BJ (cell line): Measurements from ENCODE around the gene CAPN8. TPM values are rescaled to one million over a fixed set of nuclear protein-coding genes. Genes with fewer than 3 reads are reported as not detected.

Experiments used
- CTCF ChIA-PET: fragments of 350-600 bp; formaldehyde crosslinking; extraction: SDS; loops from one replicate; lab custom pipeline; 2021; ENCODE audit warnings: antibody characterized with exemption, inconsistent platforms; lab: Yijun Ruan, JAX
- POLR2A ChIA-PET: fragments of 300-600 bp; sonication (Branson Sonifier 250); formaldehyde crosslinking; extraction: SDS; loops from one replicate; lab custom pipeline; 2021; ENCODE audit warnings: antibody characterized with exemption; lab: Charles Lee
- DNase-seq: peaks from one replicate; pipeline ENCODE4 v3.0.0-alpha.2; 2011; ENCODE audit warnings: low read depth
- H3K27me3 ChIP-seq: 2 replicates; pipeline ENCODE4 v1.6.0; 2011; ENCODE audit warnings: low read length; ENCODE audit not compliant: control insufficient read depth, insufficient read depth
- H3K36me3 ChIP-seq: 2 replicates; pipeline ENCODE4 v1.5.1; 2011; ENCODE audit warnings: low read length; ENCODE audit not compliant: control insufficient read depth, insufficient read depth
- H3K4me3 ChIP-seq: 2 replicates; pipeline ENCODE4 v1.5.1; 2011; ENCODE audit warnings: low read depth, mild to moderate bottlenecking, control low read depth, low read length
- CTCF ChIP-seq: IDR thresholded peaks from 2 replicates; pipeline ENCODE4 v1.5.1; 2011; ENCODE audit warnings: low read depth, mild to moderate bottlenecking, control low read depth, inconsistent platforms, low read length, moderate library complexity; ENCODE audit not compliant: insufficient read depth
- polyA plus RNA-seq: library from polyadenylated mRNA; depleted of rRNA; stranded (reverse); fragments of >200 nt; gene quantifications from 2 replicates; pipeline ENCODE4 v1.2.3, GENCODE V29; 2011

Gene CAPN8
- polyA plus RNA-seq, 1 experiment, result not detected

DNA sequence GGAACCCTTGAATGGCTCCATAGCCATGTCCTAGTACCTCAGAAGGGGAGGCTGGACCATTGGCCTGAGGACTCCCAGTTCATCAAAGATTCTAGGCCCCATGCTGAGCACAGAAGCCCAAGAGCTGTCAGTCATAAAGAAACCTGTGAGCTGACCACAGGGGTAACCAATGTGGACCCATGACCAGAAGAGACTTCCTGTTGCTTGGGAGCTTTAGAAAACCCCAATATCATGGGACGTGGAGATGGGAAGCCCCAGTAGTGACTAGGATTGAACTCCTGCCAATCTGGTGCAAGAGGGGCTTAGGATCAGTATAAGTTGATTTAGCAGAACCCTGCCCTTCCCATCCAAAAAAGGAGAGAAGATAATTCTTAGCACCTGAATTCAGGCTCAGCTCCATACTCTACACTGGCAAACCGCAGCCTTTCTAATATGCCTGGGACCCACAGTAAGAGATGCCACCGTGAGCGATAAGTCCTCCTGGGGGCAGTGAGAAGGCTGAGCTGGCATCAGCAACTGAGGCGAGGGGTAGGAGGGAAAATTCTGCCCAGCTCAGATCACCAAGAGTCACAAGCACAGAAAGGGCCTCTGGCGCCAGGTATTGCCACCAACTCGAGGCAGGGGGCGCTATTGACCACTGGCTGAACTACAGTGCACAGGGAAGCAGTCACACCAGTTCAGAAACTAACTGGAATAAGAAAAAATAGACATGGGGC, 108.9 kb downstream of the CAPN8 start:
- Histone ChIP-seq H3K36me3 (no peaks in the 10 kb centered on the region), H3K4me3 (no peak overlapping the region), H3K27me3 (no peaks in the 10 kb centered on the region)
- DNase-seq, result no peak
- ChIA-PET POLR2A (no interaction called here), CTCF (interaction anchor here (0.6 to 2.4 kb wide), 8 partner anchors 11 to 1444 kb away, joined by 3 to 21 read pairs (median 3); no protein-coding TSS in a partner anchor)
- TF ChIP-seq CTCF, result peak; percentile 46; the same call in 1 of the 2 replicates

DNA sequence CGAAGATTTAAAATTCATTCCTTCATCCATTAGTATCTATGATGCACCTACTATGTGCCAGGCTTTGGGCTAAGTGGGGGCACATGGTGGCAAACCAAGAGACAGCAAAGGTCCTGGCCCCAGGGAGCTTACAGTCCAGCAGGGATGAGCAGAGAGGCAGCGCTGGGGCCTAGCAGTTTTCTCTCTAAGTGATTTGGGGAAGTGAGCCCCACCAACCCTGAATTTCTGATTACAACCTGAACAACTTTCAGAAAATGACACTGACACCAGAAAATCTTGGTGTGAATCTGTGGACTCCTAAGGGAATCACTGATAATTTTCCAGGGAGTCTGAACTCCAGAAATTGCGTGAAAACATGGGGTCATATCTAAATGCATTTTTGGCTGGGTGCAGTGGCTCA, 111.5 kb downstream of the CAPN8 start:
- H3K36me3 ChIP-seq, result no peaks in the 10 kb centered on the region
- POLR2A ChIA-PET, result no interaction called here

DNA sequence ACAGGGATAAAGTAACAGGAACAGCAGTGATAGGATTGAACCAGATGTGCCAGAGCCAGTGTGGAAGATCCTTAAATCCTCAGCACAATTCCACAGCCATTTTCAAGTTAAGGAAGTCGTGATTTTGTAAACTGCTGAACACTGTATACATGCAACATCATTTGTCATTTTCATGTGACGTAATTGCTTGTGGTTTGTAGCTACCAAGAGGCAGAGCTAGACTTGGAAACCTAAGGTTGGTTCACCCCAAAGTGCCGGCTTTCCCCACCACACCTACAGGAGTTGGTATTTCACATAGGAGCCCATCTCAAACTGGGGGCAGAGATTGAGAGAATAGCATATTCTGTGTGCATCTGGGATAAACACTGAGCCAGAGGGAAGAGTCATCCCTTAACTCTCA, 113.9 kb downstream of the CAPN8 start:
- ChIA-PET POLR2A (interaction anchor here (0.7 kb wide), 1 partner anchor 70 kb away, joined by 5 read pairs; no protein-coding TSS in a partner anchor), CTCF (no interaction called here)
- TF ChIP-seq CTCF, result no peak
- Histone ChIP-seq H3K36me3 (no peaks in the 10 kb centered on the region), H3K4me3 (no peak overlapping the region), H3K27me3 (no peaks in the 10 kb centered on the region; the same call in 1 of the 2 replicates)
- no peak for DNase-seq

More for the DNA sequence above, 111.5 kb downstream of the CAPN8 start:
- no peak for DNase-seq
- Histone ChIP-seq H3K4me3 (no peak overlapping the region), H3K27me3 (no peaks in the 10 kb centered on the region)
- CTCF ChIA-PET, result interaction anchor here (1.0 kb wide), 1 partner anchor 57 kb away, joined by 5 read pairs; no protein-coding TSS in a partner anchor
- no peak for TF ChIP-seq CTCF

DNA sequence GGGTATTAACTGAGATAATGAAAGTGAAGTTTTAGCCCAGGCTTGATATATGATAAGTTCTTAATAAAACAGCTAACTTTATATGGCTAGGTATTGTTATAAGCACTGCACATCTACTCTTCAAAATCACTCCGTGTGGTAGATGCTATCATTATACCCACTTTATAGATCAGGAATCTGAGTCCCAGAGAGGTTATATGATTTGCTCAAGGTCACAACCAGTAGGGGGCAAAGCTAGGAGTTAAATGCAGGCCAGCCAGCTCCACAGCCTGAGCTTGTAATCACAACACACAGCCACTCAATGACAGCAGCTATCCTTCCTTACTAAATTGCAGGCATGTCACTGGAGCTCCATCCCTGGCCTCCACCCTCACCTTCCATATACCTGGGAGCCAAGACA, 115.8 kb downstream of the CAPN8 start:
- ChIA-PET CTCF (interaction anchor here (0.8 to 1.3 kb wide), 2 partner anchors 60 to 77 kb away, joined by 3 to 4 read pairs; no protein-coding TSS in a partner anchor), POLR2A (no interaction called here)
- TF ChIP-seq CTCF, result no peak
- no peak overlapping the region for H3K4me3 ChIP-seq
- H3K36me3 ChIP-seq, result no peaks in the 10 kb centered on the region
- no peak for DNase-seq
- H3K27me3 ChIP-seq, result no peaks in the 10 kb centered on the region; the same call in 1 of the 2 replicates

GRCh38 chr1:223547316-223548114, 118.0 kb downstream of the CAPN8 start:
- TF ChIP-seq CTCF, result no peak
- Histone ChIP-seq H3K27me3 (no peaks in the 10 kb centered on the region; the same call in 1 of the 2 replicates), H3K36me3 (no peaks in the 10 kb centered on the region), H3K4me3 (no peak overlapping the region)
- POLR2A ChIA-PET, result no interaction called here
- CTCF ChIA-PET, result no interaction called here
- no peak for DNase-seq
